Measurements from ENCODE around the gene KCNJ3.

Gene KCNJ3

DNA sequence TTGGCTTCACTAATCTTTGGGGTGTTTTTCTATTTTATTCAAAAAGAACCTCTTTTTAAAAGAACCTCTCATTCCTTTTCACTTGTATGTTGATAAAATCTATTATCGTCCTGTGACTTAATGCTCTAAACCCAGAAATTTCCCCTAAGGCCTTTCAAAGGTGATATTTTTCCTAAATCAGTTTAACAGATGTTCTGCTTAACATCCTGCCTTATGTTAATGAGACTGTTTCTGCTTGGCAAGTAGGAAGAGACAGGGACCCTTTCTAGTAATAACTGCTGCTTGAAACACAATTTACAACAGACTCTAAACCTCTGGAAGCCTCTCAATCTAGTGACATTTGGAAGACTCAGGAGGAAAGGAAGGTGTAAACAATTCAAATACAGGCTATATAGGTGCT lies 128.8 kb downstream of the KCNJ3 start:
- TF ChIP-seq, protein P1, sequence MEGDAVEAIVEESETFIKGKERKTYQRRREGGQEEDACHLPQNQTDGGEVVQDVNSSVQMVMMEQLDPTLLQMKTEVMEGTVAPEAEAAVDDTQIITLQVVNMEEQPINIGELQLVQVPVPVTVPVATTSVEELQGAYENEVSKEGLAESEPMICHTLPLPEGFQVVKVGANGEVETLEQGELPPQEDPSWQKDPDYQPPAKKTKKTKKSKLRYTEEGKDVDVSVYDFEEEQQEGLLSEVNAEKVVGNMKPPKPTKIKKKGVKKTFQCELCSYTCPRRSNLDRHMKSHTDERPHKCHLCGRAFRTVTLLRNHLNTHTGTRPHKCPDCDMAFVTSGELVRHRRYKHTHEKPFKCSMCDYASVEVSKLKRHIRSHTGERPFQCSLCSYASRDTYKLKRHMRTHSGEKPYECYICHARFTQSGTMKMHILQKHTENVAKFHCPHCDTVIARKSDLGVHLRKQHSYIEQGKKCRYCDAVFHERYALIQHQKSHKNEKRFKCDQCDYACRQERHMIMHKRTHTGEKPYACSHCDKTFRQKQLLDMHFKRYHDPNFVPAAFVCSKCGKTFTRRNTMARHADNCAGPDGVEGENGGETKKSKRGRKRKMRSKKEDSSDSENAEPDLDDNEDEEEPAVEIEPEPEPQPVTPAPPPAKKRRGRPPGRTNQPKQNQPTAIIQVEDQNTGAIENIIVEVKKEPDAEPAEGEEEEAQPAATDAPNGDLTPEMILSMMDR (IDR thresholded peaks at IDR 0.05; ENCODE audit: low read depth, low read length), result no peak
- no peak for DNase-seq
- H3K4me3 ChIP-seq (ENCODE audit: low read depth, low read length), result no peak overlapping the region

DNA sequence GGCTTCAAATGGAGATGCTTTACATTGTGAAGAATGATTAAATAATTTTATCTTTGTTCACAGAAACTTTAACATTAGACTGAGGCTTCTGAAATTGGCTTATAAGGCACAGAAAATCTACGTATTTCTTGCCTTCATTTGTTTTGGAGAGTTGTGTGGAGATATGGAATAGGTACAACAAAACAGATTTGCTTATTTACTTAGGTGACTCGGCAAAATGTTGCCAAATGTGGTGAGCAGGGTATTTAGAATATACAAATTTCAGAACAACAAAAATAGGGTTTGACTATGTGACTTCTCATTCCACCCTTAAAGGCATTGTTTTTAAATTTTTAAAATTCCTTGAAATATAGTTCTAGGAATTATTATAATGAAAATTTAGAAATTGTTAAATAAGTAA lies 134.2 kb downstream of the KCNJ3 start:
- Histone ChIP-seq H3K4me3 (ENCODE audit: low read depth, low read length) (no peak overlapping the region), H3K4me1 (no peaks in the 10 kb centered on the region), H3K36me3 (no peaks in the 10 kb centered on the region), H3K27me3 (no peaks in the 10 kb centered on the region), H3K9me3 (no peaks in the 10 kb centered on the region)
- DNase-seq, result no peak
- TF ChIP-seq, protein P1 (IDR thresholded peaks at IDR 0.05; ENCODE audit: low read depth, low read length), result no peak

More for the DNA sequence above, 128.8 kb downstream of the KCNJ3 start:
- no peaks in the 10 kb centered on the region for H3K27me3 ChIP-seq
- no peaks in the 10 kb centered on the region for H3K9me3 ChIP-seq
- H3K36me3 ChIP-seq, result no peaks in the 10 kb centered on the region
- no peaks in the 10 kb centered on the region for H3K4me1 ChIP-seq

DNA sequence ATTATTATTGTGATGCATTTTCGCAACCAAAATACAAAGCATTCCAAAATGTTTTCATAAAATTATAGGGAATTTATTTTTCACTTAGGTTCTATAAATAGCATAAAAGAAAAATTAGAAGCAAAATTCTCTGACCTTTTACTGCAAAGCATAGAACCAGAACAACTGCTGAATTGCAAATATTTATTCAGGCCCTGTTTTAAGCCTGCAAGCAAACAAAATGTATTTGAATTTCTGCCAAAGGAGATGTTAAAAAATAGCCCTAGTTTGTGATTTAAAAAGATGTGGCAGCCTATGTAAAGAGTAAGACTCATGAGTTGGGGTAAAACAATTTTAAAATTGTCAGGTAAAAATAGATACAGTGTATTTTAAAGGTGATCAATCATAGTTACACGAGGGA lies 138.1 kb downstream of the KCNJ3 start:
- TF ChIP-seq, protein P1 (IDR thresholded peaks at IDR 0.05; ENCODE audit: low read depth, low read length), result no peak
- no peaks in the 10 kb centered on the region for H3K36me3 ChIP-seq
- no peak for DNase-seq
- H3K27me3 ChIP-seq, result no peaks in the 10 kb centered on the region
- no peaks in the 10 kb centered on the region for H3K9me3 ChIP-seq
- no peak overlapping the region for H3K4me3 ChIP-seq (ENCODE audit: low read depth, low read length)
- no peaks in the 10 kb centered on the region for H3K4me1 ChIP-seq

- H3K4me3 ChIP-seq (ENCODE audit: low read depth, low read length), result no peak overlapping the region
- H3K36me3 ChIP-seq, result no peaks in the 10 kb centered on the region
- no peaks in the 10 kb centered on the region for H3K4me1 ChIP-seq
- no peak for DNase-seq
- no peaks in the 10 kb centered on the region for H3K9me3 ChIP-seq
- TF ChIP-seq, protein P1 (IDR thresholded peaks at IDR 0.05; ENCODE audit: low read depth, low read length), result no peak
- no peaks in the 10 kb centered on the region for H3K27me3 ChIP-seq
Measured at GRCh38 chr2:154837035-154837434, 138.5 kb downstream of the KCNJ3 start.

DNA sequence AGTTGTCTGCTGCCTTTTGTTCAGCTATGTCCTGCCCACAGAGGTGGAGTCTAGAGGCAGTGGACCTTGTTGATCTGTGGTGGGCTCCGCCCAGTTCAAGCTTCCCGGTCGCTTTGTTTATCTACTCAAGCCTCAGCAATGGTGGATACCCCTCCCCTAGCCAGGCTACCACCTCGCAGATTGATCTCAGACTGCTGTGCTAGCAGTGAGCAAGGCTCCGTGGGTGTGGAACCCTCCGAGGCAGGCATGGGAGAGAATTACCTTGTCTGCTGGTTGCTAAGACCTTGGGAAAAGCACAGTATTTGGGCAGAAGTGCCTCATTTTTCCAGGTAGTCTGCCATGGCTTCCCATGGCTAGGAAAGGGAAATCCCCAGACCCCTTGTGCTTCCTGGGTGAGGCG lies 146.0 kb downstream of the KCNJ3 start:
- H3K27me3 ChIP-seq, result no peaks in the 10 kb centered on the region
- no peak for DNase-seq
- TF ChIP-seq, protein P1 (IDR thresholded peaks at IDR 0.05; ENCODE audit: low read depth, low read length), result no peak

DNA sequence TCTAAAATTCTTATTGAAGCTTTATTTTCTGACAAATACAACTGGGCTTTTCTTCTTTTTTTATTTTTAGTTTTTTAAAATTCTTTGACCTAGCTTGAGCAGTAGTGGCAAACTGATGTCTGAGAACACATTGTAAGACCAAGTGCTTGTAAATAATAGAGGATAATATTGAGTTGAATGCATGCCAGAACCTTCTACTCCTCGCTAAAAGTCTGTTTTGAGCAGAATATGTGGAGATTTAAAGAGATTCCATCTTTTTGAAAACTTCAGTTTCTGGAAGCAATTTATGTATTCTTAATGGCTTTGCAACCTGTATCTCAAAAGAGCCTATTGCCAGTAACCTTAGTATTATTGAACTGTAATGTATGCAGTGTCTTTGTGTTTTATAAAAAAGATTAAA lies 148.3 kb downstream of the KCNJ3 start:
- TF ChIP-seq, protein P1 (IDR thresholded peaks at IDR 0.05; ENCODE audit: low read depth, low read length), result no peak
- H3K9me3 ChIP-seq, result no peaks in the 10 kb centered on the region
- H3K4me1 ChIP-seq, result no peaks in the 10 kb centered on the region
- no peaks in the 10 kb centered on the region for H3K27me3 ChIP-seq
- H3K4me3 ChIP-seq (ENCODE audit: low read depth, low read length), result no peak overlapping the region
- no peaks in the 10 kb centered on the region for H3K36me3 ChIP-seq
- no peak for DNase-seq

More for the DNA sequence above, 146.0 kb downstream of the KCNJ3 start:
- Histone ChIP-seq H3K4me3 (ENCODE audit: low read depth, low read length) (no peak overlapping the region), H3K4me1 (no peaks in the 10 kb centered on the region), H3K9me3 (no peaks in the 10 kb centered on the region), H3K36me3 (no peaks in the 10 kb centered on the region)

Data from BE2C (cell line).